ENCODE data around the gene PCDH15.

DNA sequence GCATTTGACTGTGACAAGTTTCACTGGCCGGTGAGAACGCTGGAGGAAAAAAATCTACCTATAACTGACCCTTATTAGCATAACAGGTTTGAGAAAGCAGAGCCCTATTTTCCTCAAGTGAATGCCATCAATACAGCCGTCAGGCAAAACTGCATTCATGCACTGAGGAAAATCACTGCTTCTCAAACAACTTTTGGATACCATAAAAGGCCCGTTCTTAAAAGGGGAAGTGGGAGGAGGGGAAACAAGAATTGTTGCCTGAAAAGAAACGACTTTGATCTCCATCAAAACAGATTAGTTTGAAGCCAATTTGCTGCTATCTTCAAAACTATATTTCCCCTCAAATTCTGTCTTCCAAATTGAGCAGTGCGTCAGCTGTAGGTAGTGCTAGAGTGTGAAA is 670.6 kb downstream of the PCDH15 start:
- TF ChIP-seq, protein P1, sequence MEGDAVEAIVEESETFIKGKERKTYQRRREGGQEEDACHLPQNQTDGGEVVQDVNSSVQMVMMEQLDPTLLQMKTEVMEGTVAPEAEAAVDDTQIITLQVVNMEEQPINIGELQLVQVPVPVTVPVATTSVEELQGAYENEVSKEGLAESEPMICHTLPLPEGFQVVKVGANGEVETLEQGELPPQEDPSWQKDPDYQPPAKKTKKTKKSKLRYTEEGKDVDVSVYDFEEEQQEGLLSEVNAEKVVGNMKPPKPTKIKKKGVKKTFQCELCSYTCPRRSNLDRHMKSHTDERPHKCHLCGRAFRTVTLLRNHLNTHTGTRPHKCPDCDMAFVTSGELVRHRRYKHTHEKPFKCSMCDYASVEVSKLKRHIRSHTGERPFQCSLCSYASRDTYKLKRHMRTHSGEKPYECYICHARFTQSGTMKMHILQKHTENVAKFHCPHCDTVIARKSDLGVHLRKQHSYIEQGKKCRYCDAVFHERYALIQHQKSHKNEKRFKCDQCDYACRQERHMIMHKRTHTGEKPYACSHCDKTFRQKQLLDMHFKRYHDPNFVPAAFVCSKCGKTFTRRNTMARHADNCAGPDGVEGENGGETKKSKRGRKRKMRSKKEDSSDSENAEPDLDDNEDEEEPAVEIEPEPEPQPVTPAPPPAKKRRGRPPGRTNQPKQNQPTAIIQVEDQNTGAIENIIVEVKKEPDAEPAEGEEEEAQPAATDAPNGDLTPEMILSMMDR (IDR thresholded peaks at IDR 0.05; ENCODE audit: poor library complexity), result no peak
- TF ChIP-seq EZH2phosphoT487 (IDR thresholded peaks at IDR 0.05; ENCODE audit: low read depth, severe bottlenecking, unreplicated experiment), result no peak
